Measurements from ENCODE around the gene CELF2. TPM values are rescaled to one million over a fixed set of nuclear protein-coding genes. Genes with fewer than 3 reads are reported as not detected.

Gene CELF2
- polyA plus RNA-seq, 3 donors = 11.4 to 11.9 (median 11.8) TPM

GRCh38 chr10:11292576-11293302 lies 275.1 kb downstream of the CELF2 start:
- DNase-seq (ENCODE audit: extremely low read depth in 1 of 11, low read depth in 9 of 11, low spot score in 4 of 11) = no peak

- DNase-seq (ENCODE audit: extremely low read depth in 1 of 11, low read depth in 9 of 11, low spot score in 4 of 11) = no peak
Measured at GRCh38 chr10:11293332-11293731, 275.7 kb downstream of the CELF2 start.

GRCh38 chr10:11294831-11295450 lies 277.3 kb downstream of the CELF2 start:
- no peak for DNase-seq (ENCODE audit: extremely low read depth in 1 of 11, low read depth in 9 of 11, low spot score in 4 of 11)

- no peak for DNase-seq (ENCODE audit: extremely low read depth in 1 of 11, low read depth in 9 of 11, low spot score in 4 of 11)
Measured at GRCh38 chr10:11295492-11295891, 277.8 kb downstream of the CELF2 start.

GRCh38 chr10:11297136-11297535 lies 279.5 kb downstream of the CELF2 start:
- DNase-seq (ENCODE audit: extremely low read depth in 1 of 11, low read depth in 9 of 11, low spot score in 4 of 11) = no peak

- no peak for DNase-seq (ENCODE audit: extremely low read depth in 1 of 11, low read depth in 9 of 11, low spot score in 4 of 11)
Measured at GRCh38 chr10:11298116-11298515, 280.4 kb downstream of the CELF2 start.

- DNase-seq (ENCODE audit: extremely low read depth in 1 of 11, low read depth in 9 of 11, low spot score in 4 of 11) = no peak
Measured at GRCh38 chr10:11299125-11299524, 281.5 kb downstream of the CELF2 start.

- no peak for DNase-seq (ENCODE audit: extremely low read depth in 1 of 11, low read depth in 9 of 11, low spot score in 4 of 11)
Measured at GRCh38 chr10:11300026-11300425, 282.4 kb downstream of the CELF2 start.

- DNase-seq (ENCODE audit: extremely low read depth in 1 of 11, low read depth in 9 of 11, low spot score in 4 of 11) = no peak
Measured at GRCh38 chr10:11300563-11300962, 282.9 kb downstream of the CELF2 start.

- no peak for DNase-seq (ENCODE audit: extremely low read depth in 1 of 11, low read depth in 9 of 11, low spot score in 4 of 11)
Measured at GRCh38 chr10:11301571-11302111, 284.0 kb downstream of the CELF2 start.

- DNase-seq (ENCODE audit: extremely low read depth in 1 of 11, low read depth in 9 of 11, low spot score in 4 of 11) = no peak
Measured at GRCh38 chr10:11302181-11302580, 284.5 kb downstream of the CELF2 start.

GRCh38 chr10:11303361-11304170 lies 285.9 kb downstream of the CELF2 start:
- DNase-seq (ENCODE audit: extremely low read depth in 1 of 11, low read depth in 9 of 11, low spot score in 4 of 11) = no peak

- DNase-seq (ENCODE audit: extremely low read depth in 1 of 11, low read depth in 9 of 11, low spot score in 4 of 11) = no peak
Measured at GRCh38 chr10:11304906-11305585, 287.4 kb downstream of the CELF2 start.

GRCh38 chr10:11305825-11306593 lies 288.3 kb downstream of the CELF2 start:
- no peak for DNase-seq (ENCODE audit: extremely low read depth in 1 of 11, low read depth in 9 of 11, low spot score in 4 of 11)

GRCh38 chr10:11307004-11307403 lies 289.3 kb downstream of the CELF2 start:
- DNase-seq (ENCODE audit: extremely low read depth in 1 of 11, low read depth in 9 of 11, low spot score in 4 of 11) = no peak

GRCh38 chr10:11307937-11308336 lies 290.3 kb downstream of the CELF2 start:
- DNase-seq (ENCODE audit: extremely low read depth in 1 of 11, low read depth in 9 of 11, low spot score in 4 of 11) = no peak

- no peak for DNase-seq (ENCODE audit: extremely low read depth in 1 of 11, low read depth in 9 of 11, low spot score in 4 of 11)
Measured at GRCh38 chr10:11311027-11311426, 293.4 kb downstream of the CELF2 start.

GRCh38 chr10:11313463-11313862 lies 295.8 kb downstream of the CELF2 start:
- DNase-seq (ENCODE audit: extremely low read depth in 1 of 11, low read depth in 9 of 11, low spot score in 4 of 11) = no peak
